Measurements from ENCODE around the gene MSI1. TPM values are rescaled to one million over a fixed set of nuclear protein-coding genes. Genes with fewer than 3 reads are reported as not detected.

MSI1 gene
- total RNA-seq, 2 experiments from 2014 or later: not detected

GRCh38 chr12:120324841-120325417 lies 44.0 kb downstream of the MSI1 start:
- ChIA-PET POLR2A (interaction anchor here (0.6 to 1.3 kb wide), 4 partner anchors 106 to 256 kb away, joined by 3 read pairs; partner anchors contain the start of gene POP5), CTCF (ENCODE audit: unreplicated experiment) (interaction anchor here (0.6 kb wide), 1 partner anchor 209 kb away, joined by 4 read pairs; no protein-coding TSS in a partner anchor)
- Histone ChIP-seq H3K4me3 (ENCODE audit: low read depth, low read length, poor library complexity, severe bottlenecking) (no peak overlapping the region), H4K20me1 (ENCODE audit: insufficient read depth, low read length) (no peaks in the 10 kb centered on the region), H3K4me2 (ENCODE audit: low read length) (peak overlapping the region; percentile 69; the same call in 1 of the 2 replicates), H3K36me3 (ENCODE audit: insufficient read depth, low read length) (no peaks in the 10 kb centered on the region), H3K79me2 (ENCODE audit: insufficient read depth, low read depth, low read length) (no peaks in the 10 kb centered on the region), H3K4me1 (ENCODE audit: insufficient read depth, low read length, poor library complexity, severe bottlenecking) (peaks cover 4% of the 10 kb centered on the region), H2AFZ (ENCODE audit: low read length) (peak overlapping the region; percentile 88; the same call in 1 of the 2 replicates), H3K9me2 (ENCODE audit: insufficient read depth, low read length) (no peaks in the 10 kb centered on the region), H3K27ac (ENCODE audit: low read depth, low read length, poor library complexity, severe bottlenecking) (no peak overlapping the region), H3K9me3 (ENCODE audit: low read length) (no peaks in the 10 kb centered on the region)
- no TSS peak for BruUV-seq (replicated peaks)
- no peak for TF ChIP-seq EZH2phosphoT487 (IDR thresholded peaks at IDR 0.05; ENCODE audit: borderline replicate concordance, low read depth, low read length)
- TF ChIP-seq, protein P1, sequence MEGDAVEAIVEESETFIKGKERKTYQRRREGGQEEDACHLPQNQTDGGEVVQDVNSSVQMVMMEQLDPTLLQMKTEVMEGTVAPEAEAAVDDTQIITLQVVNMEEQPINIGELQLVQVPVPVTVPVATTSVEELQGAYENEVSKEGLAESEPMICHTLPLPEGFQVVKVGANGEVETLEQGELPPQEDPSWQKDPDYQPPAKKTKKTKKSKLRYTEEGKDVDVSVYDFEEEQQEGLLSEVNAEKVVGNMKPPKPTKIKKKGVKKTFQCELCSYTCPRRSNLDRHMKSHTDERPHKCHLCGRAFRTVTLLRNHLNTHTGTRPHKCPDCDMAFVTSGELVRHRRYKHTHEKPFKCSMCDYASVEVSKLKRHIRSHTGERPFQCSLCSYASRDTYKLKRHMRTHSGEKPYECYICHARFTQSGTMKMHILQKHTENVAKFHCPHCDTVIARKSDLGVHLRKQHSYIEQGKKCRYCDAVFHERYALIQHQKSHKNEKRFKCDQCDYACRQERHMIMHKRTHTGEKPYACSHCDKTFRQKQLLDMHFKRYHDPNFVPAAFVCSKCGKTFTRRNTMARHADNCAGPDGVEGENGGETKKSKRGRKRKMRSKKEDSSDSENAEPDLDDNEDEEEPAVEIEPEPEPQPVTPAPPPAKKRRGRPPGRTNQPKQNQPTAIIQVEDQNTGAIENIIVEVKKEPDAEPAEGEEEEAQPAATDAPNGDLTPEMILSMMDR (conservative IDR thresholded peaks at IDR 0.05; ENCODE audit: low read length): no peak
- intact Hi-C loops (cut with micrococcal nuclease; ENCODE audit: unreplicated experiment): loop anchor here (1.0 kb wide), 2 partner anchors 97 to 256 kb away; partner anchors contain the start of gene POP5
- no peak for DNase-seq (ENCODE audit: low spot score)

GRCh38 chr12:120323772-120324171 lies 45.2 kb downstream of the MSI1 start:
- no TSS peak for BruUV-seq (replicated peaks)
- intact Hi-C loops (cut with micrococcal nuclease; ENCODE audit: unreplicated experiment): no loop called here
- TF ChIP-seq, protein P1 (conservative IDR thresholded peaks at IDR 0.05; ENCODE audit: low read length): no peak
- no peak for TF ChIP-seq EZH2phosphoT487 (IDR thresholded peaks at IDR 0.05; ENCODE audit: borderline replicate concordance, low read depth, low read length)

More at GRCh38 chr12:120323772-120324171, 45.2 kb downstream of the MSI1 start:
- Histone ChIP-seq H2AFZ (ENCODE audit: low read length) (no peak overlapping the region), H3K4me3 (ENCODE audit: low read depth, low read length, poor library complexity, severe bottlenecking) (no peak overlapping the region), H3K9me3 (ENCODE audit: low read length) (no peaks in the 10 kb centered on the region), H3K36me3 (ENCODE audit: insufficient read depth, low read length) (no peaks in the 10 kb centered on the region), H3K9me2 (ENCODE audit: insufficient read depth, low read length) (no peaks in the 10 kb centered on the region), H4K20me1 (ENCODE audit: insufficient read depth, low read length) (no peaks in the 10 kb centered on the region), H3K27ac (ENCODE audit: low read depth, low read length, poor library complexity, severe bottlenecking) (no peak overlapping the region), H3K79me2 (ENCODE audit: insufficient read depth, low read depth, low read length) (no peaks in the 10 kb centered on the region), H3K4me2 (ENCODE audit: low read length) (no peak overlapping the region), H3K4me1 (ENCODE audit: insufficient read depth, low read length, poor library complexity, severe bottlenecking) (peaks cover 4% of the 10 kb centered on the region)
- CTCF ChIA-PET (ENCODE audit: unreplicated experiment): no interaction called here
- POLR2A ChIA-PET: interaction anchor here (0.6 kb wide), 2 partner anchors 31 to 185 kb away, joined by 4 to 5 read pairs; no protein-coding TSS in a partner anchor
- no peak for DNase-seq (ENCODE audit: low spot score)

All from OCI-LY7 (cell line).